Measurements from ENCODE around the gene GALNS.

- no peak for TF ChIP-seq POLR2A (IDR thresholded peaks at IDR 0.05)
- no peak for TF ChIP-seq CTCF (IDR thresholded peaks at IDR 0.05)
These were observed 3.3 kb downstream of the GALNS start for GRCh38 chr16:88853325-88853941.

Data from adrenal gland (tissue), 5 donors.